GM19467 (cell line): Measurements from ENCODE around the gene WDR93.
"Not testable (repeated sequence)": the region's sequence is repeated elsewhere in the genome, so short reads cannot be mapped to it uniquely, and the experiment has no call there.

Experiments
- ATAC-seq: cut with Tn5 transposase; IDR thresholded peaks from one replicate; pipeline ENCODE4 v1.9.1; 2021; ENCODE audit warnings: mild to moderate bottlenecking, moderate library complexity; ENCODE audit not compliant: unreplicated experiment

The WDR93 gene

GRCh38 chr15:89784686-89784960 is 94.0 kb downstream of the WDR93 start:
- ATAC-seq: no peak

GRCh38 chr15:89785064-89785773 is 94.6 kb downstream of the WDR93 start:
- ATAC-seq: no peak

GRCh38 chr15:89785774-89786140 is 95.1 kb downstream of the WDR93 start:
- no peak for ATAC-seq

- ATAC-seq: no peak
Measured at GRCh38 chr15:89787944-89788343, 97.3 kb downstream of the WDR93 start.

- ATAC-seq: not testable (repeated sequence)
Measured at GRCh38 chr15:89788585-89788984, 98.0 kb downstream of the WDR93 start.

GRCh38 chr15:89790206-89790605 is 99.6 kb downstream of the WDR93 start:
- no peak for ATAC-seq

- no peak for ATAC-seq
Measured at GRCh38 chr15:89790661-89791060, 100.0 kb downstream of the WDR93 start.

GRCh38 chr15:89792106-89792805 is 101.6 kb downstream of the WDR93 start:
- no peak for ATAC-seq
